K562 (cell line): ENCODE data around the gene ACSBG1.

Source experiments
- ESRRA ChIP-seq: fragments of 450-650 bp; IDR thresholded peaks from 2 replicates; pipeline ENCODE4 v1.6.1; 2014; ENCODE audit warnings: low read depth, mild to moderate bottlenecking, moderate library complexity, borderline replicate concordance
- EZH2 ChIP-seq: IDR thresholded peaks from 2 replicates; pipeline ENCODE4 v1.6.1; 2012; ENCODE audit warnings: low read depth, mild to moderate bottlenecking, inconsistent platforms, low read length, borderline replicate concordance
- GATA2 ChIP-seq: sonication (generic); formaldehyde crosslinking; IDR thresholded peaks from 2 replicates; pipeline ENCODE4 v1.4.0; 2020; ENCODE audit warnings: mild to moderate bottlenecking, missing genetic modification reagents
- JUN ChIP-seq, 2 experiments: sonication (generic) in 1 of 2; formaldehyde crosslinking in 1 of 2; IDR thresholded peaks; 2 replicates each; pipeline versions ENCODE4 v1.6.1 to v1.8.0; 2012 to 2022; ENCODE audit warnings: borderline replicate concordance in 2 of 2, mild to moderate bottlenecking in 2 of 2, improper control_type of control experiment in 1 of 2, low read depth in 1 of 2, low read length in 1 of 2, missing genetic modification reagents in 1 of 2
- NCOA1 ChIP-seq: fragments of 450-650 bp; IDR thresholded peaks from 2 replicates; pipeline ENCODE4 v1.6.1; 2016; ENCODE audit warnings: low read depth
- OTX1 ChIP-seq: fragments of 450-650 bp; formaldehyde crosslinking; IDR thresholded peaks from 2 replicates; pipeline ENCODE4 v1.4.0; 2022; ENCODE audit warnings: mild to moderate bottlenecking
- SETDB1 ChIP-seq: IDR thresholded peaks from one replicate; pipeline ENCODE4 v1.6.1; 2012; ENCODE audit warnings: low read length, control low read depth, inconsistent platforms
- SPI1 ChIP-seq: IDR thresholded peaks from 2 replicates; pipeline ENCODE4 v1.6.1; 2011; ENCODE audit warnings: low read depth, low read length, control low read depth, borderline replicate concordance
- ZNF263 ChIP-seq: sonication (generic); formaldehyde crosslinking; IDR thresholded peaks from 2 replicates; pipeline ENCODE4 v1.8.0; 2022; ENCODE audit warnings: mild to moderate bottlenecking, missing genetic modification reagents, borderline replicate concordance
- ZNF274 ChIP-seq: IDR thresholded peaks from 2 replicates; pipeline ENCODE4 v1.6.1; 2011; ENCODE audit warnings: low read depth, mild to moderate bottlenecking, low read length, moderate library complexity, borderline replicate concordance
- TF ChIP-seq, protein P1 (sequence below), 2 experiments: fragments of 450-650 bp in 1 of 2; sonication (generic) in 1 of 2; formaldehyde crosslinking in 1 of 2; IDR thresholded peaks in 1 of 2; conservative IDR thresholded peaks in 1 of 2; 2 replicates each; pipeline versions ENCODE4 v1.6.1 to v1.8.1; 2016 to 2023; ENCODE audit warnings: mild to moderate bottlenecking in 2 of 2, moderate library complexity in 2 of 2, inconsistent platforms in 1 of 2, missing genetic modification reagents in 1 of 2
- TF ChIP-seq, protein P2 (sequence below): fragments of 450-650 bp; IDR thresholded peaks from 2 replicates; pipeline ENCODE4 v1.6.1; 2016; ENCODE audit warnings: antibody characterized with exemption
- TF ChIP-seq, protein P3 (sequence below): sonication (generic); formaldehyde crosslinking; IDR thresholded peaks from 2 replicates; pipeline ENCODE4 v1.8.1; 2022; ENCODE audit warnings: missing genetic modification reagents
- TF ChIP-seq, protein P4 (sequence below), 3 experiments: IDR thresholded peaks in 2 of 3; conservative IDR thresholded peaks in 1 of 3; 2 replicates each; pipeline ENCODE4 v1.5.1; 2011 to 2012; ENCODE audit warnings: low read length in 3 of 3, mild to moderate bottlenecking in 3 of 3, control low read depth in 2 of 3, improper control_type of control experiment in 1 of 3, inconsistent platforms in 1 of 3, low read depth in 1 of 3, mixed read lengths in 1 of 3, moderate library complexity in 1 of 3; ENCODE audit not compliant: insufficient read depth in 2 of 3

DNA sequence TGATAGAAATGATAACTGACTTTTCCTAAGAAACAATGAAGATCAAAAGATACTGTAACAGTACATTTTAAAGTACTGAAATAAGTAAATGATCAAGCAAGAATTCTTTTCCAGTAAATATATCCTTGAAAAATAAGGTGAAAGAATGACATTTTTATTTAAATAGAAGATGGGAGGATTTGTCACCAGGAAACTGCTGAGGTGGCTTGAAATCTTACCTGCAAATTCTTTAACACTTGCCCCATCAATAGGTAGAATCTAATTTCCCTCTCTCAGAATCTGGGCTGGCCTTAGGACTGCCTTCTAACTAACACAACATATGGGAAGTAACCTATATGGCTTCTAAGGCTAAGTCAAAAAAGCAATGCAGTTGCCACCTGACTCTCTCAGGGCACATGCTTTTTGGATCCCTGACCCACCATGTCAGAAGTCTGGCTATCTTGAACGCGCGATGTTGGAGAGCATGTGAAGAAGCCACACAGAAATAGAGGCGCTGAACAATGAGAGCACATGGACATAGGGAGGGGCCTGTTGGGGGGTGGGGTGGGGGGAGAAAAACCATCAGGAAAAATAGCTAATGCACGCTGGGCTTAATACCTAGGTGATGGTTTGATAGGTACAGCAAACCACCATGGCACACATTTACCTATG is 11.5 kb downstream of the ACSBG1 start:
- no peak for TF ChIP-seq SPI1
- no peak for TF ChIP-seq EZH2
- TF ChIP-seq, protein P1, sequence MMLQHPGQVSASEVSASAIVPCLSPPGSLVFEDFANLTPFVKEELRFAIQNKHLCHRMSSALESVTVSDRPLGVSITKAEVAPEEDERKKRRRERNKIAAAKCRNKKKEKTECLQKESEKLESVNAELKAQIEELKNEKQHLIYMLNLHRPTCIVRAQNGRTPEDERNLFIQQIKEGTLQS (IDR thresholded peaks at IDR 0.05) = no peak
- TF ChIP-seq, protein P1 (CRISPR knock-in tag; conservative IDR thresholded peaks at IDR 0.05) = no peak
- no peak for TF ChIP-seq GATA2
- TF ChIP-seq, protein P2, sequence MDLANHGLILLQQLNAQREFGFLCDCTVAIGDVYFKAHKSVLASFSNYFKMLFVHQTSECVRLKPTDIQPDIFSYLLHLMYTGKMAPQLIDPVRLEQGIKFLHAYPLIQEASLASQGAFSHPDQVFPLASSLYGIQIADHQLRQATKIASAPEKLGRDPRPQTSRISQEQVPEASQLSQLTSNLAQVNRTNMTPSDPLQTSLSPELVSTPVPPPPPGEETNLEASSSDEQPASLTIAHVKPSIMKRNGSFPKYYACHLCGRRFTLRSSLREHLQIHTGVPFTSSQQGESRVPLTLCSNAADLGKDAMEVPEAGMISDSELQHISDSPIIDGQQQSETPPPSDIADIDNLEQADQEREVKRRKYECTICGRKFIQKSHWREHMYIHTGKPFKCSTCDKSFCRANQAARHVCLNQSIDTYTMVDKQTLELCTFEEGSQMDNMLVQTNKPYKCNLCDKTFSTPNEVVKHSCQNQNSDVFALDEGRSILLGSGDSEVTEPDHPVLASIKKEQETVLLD = no peak
- TF ChIP-seq, protein P3, sequence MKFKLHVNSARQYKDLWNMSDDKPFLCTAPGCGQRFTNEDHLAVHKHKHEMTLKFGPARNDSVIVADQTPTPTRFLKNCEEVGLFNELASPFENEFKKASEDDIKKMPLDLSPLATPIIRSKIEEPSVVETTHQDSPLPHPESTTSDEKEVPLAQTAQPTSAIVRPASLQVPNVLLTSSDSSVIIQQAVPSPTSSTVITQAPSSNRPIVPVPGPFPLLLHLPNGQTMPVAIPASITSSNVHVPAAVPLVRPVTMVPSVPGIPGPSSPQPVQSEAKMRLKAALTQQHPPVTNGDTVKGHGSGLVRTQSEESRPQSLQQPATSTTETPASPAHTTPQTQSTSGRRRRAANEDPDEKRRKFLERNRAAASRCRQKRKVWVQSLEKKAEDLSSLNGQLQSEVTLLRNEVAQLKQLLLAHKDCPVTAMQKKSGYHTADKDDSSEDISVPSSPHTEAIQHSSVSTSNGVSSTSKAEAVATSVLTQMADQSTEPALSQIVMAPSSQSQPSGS (CRISPR knock-in tag) = no peak
- no peak for TF ChIP-seq JUN (IDR thresholded peaks at IDR 0.05; ENCODE audit: borderline replicate concordance, low read depth, low read length)
- TF ChIP-seq JUN (CRISPR knock-in tag; IDR thresholded peaks at IDR 0.05; ENCODE audit: borderline replicate concordance) = no peak
- TF ChIP-seq, protein P4, sequence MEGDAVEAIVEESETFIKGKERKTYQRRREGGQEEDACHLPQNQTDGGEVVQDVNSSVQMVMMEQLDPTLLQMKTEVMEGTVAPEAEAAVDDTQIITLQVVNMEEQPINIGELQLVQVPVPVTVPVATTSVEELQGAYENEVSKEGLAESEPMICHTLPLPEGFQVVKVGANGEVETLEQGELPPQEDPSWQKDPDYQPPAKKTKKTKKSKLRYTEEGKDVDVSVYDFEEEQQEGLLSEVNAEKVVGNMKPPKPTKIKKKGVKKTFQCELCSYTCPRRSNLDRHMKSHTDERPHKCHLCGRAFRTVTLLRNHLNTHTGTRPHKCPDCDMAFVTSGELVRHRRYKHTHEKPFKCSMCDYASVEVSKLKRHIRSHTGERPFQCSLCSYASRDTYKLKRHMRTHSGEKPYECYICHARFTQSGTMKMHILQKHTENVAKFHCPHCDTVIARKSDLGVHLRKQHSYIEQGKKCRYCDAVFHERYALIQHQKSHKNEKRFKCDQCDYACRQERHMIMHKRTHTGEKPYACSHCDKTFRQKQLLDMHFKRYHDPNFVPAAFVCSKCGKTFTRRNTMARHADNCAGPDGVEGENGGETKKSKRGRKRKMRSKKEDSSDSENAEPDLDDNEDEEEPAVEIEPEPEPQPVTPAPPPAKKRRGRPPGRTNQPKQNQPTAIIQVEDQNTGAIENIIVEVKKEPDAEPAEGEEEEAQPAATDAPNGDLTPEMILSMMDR (IDR thresholded peaks at IDR 0.05 in 2 of 3, conservative IDR thresholded peaks at IDR 0.05 in 1 of 3; ENCODE audit: insufficient read depth in 2 of 3, low read depth in 1 of 3, low read length in 3 of 3) = no peak
- no peak for TF ChIP-seq SETDB1
- no peak for TF ChIP-seq OTX1 (CRISPR knock-in tag)
- TF ChIP-seq ZNF274 = no peak
- TF ChIP-seq ESRRA = no peak
- TF ChIP-seq ZNF263 (CRISPR knock-in tag) = no peak
- TF ChIP-seq NCOA1 = no peak
